ENCODE data around the gene ELOF1. TPM values are rescaled to one million over a fixed set of nuclear protein-coding genes. Genes with fewer than 3 reads are reported as not detected.

ELOF1 gene
- total and polyA plus RNA-seq, 2 of the 13 experiments (the other 11 are each of a cell fraction or from before 2014, with no cell fraction given): 14.5 to 43.2 TPM

GRCh38 chr19:11530432-11530831, 28.6 kb downstream of the ELOF1 start (continued):
- TF ChIP-seq ZNF660 (CRISPR knock-in tag; IDR thresholded peaks at IDR 0.05; ENCODE audit: borderline replicate concordance, low read depth) (no peak), MXI1 (IDR thresholded peaks at IDR 0.05; ENCODE audit: borderline replicate concordance, low read depth, low read length) (peak; percentile 99), MYC (CRISPR knock-in tag; IDR thresholded peaks at IDR 0.05; ENCODE audit: borderline replicate concordance) (peak; percentile 93; the same call in 1 of the 2 replicates), HOXA5 (CRISPR knock-in tag; IDR thresholded peaks at IDR 0.05) (no peak), TCF7L2 (IDR thresholded peaks at IDR 0.05; ENCODE audit: low read depth, low read length) (no peak), ZSCAN5A (CRISPR knock-in tag; IDR thresholded peaks at IDR 0.05; ENCODE audit: borderline replicate concordance) (no peak), ZNF281 (CRISPR knock-in tag; IDR thresholded peaks at IDR 0.05; ENCODE audit: borderline replicate concordance) (no peak), TBP (CRISPR knock-in tag; IDR thresholded peaks at IDR 0.05) (no peak), ZNF318 (CRISPR knock-in tag; IDR thresholded peaks at IDR 0.05) (0 out of 2 replicates have a peak, but pooled peaks have one; percentile 23), JUND (CRISPR knock-in tag; IDR thresholded peaks at IDR 0.05) (no peak), REXO4 (CRISPR knock-in tag; IDR thresholded peaks at IDR 0.05; ENCODE audit: borderline replicate concordance) (no peak)
